HepG2 (cell line): ENCODE measurements around the gene SLC16A5. TPM values are rescaled to one million over a fixed set of nuclear protein-coding genes. Genes with fewer than 3 reads are reported as not detected.

Experiments
- ARNTL ChIP-seq: sonication (generic); formaldehyde crosslinking; IDR thresholded peaks from 2 replicates; pipeline ENCODE4 v1.4.0; 2020; ENCODE audit warnings: mild to moderate bottlenecking, missing genetic modification reagents
- CC2D1A ChIP-seq: sonication (generic); formaldehyde crosslinking; IDR thresholded peaks from 2 replicates; pipeline ENCODE4 v1.8.1; 2023; ENCODE audit warnings: mild to moderate bottlenecking, missing genetic modification reagents
- CENPT ChIP-seq: sonication (generic); formaldehyde crosslinking; IDR thresholded peaks from 2 replicates; pipeline ENCODE4 v1.8.0; 2022; ENCODE audit warnings: low read depth, mild to moderate bottlenecking, moderate library complexity, missing genetic modification reagents
- CSRNP2 ChIP-seq: sonication (generic); formaldehyde crosslinking; conservative IDR thresholded peaks from 2 replicates; pipeline ENCODE4 v1.8.0; 2022; ENCODE audit warnings: low read depth, missing genetic modification reagents
- GATAD2A ChIP-seq: IDR thresholded peaks from 2 replicates; pipeline ENCODE4 v1.6.1; 2016
- HMGA1 ChIP-seq: sonication (generic); formaldehyde crosslinking; conservative IDR thresholded peaks from 2 replicates; pipeline ENCODE4 v1.4.0; 2020; ENCODE audit warnings: missing genetic modification reagents
- PTBP1 ChIP-seq: fragments of 200-400 bp; formaldehyde crosslinking; IDR thresholded peaks from 2 replicates; pipeline ENCODE4 v1.6.1; 2018; ENCODE audit warnings: low read length, low read depth; ENCODE audit not compliant: poor library complexity, severe bottlenecking
- RFX3 ChIP-seq: IDR thresholded peaks from 2 replicates; pipeline ENCODE4 v1.6.1; 2016; ENCODE audit warnings: missing biosample characterization, missing genetic modification reagents
- RXRA ChIP-seq: sonication (generic); formaldehyde crosslinking; IDR thresholded peaks from 2 replicates; pipeline ENCODE4 v1.5.1; 2020; ENCODE audit warnings: missing genetic modification reagents
- TEF ChIP-seq: sonication (generic); formaldehyde crosslinking; IDR thresholded peaks from 2 replicates; pipeline ENCODE4 v1.5.0; 2020; ENCODE audit warnings: missing genetic modification reagents
- ZBTB3 ChIP-seq: sonication (generic); formaldehyde crosslinking; IDR thresholded peaks from 2 replicates; pipeline ENCODE4 v1.4.0; 2020; ENCODE audit warnings: low read depth, mild to moderate bottlenecking, moderate library complexity, missing genetic modification reagents, borderline replicate concordance
- ZNF251 ChIP-seq: sonication (generic); formaldehyde crosslinking; IDR thresholded peaks from 2 replicates; pipeline ENCODE4 v1.9.0; 2021; ENCODE audit warnings: mild to moderate bottlenecking, missing genetic modification reagents
- ZNF720 ChIP-seq: sonication (generic); formaldehyde crosslinking; IDR thresholded peaks from 2 replicates; pipeline ENCODE4 v1.4.0; 2020; ENCODE audit warnings: missing genetic modification reagents
- ZSCAN21 ChIP-seq: sonication (generic); formaldehyde crosslinking; IDR thresholded peaks from 2 replicates; pipeline ENCODE4 v1.8.0; 2022; ENCODE audit warnings: mild to moderate bottlenecking, missing genetic modification reagents, moderate library complexity, borderline replicate concordance
- ZSCAN22 ChIP-seq: sonication (generic); formaldehyde crosslinking; IDR thresholded peaks from 2 replicates; pipeline ENCODE4 v1.4.0; 2020; ENCODE audit warnings: mild to moderate bottlenecking, missing genetic modification reagents
- polyA plus RNA-seq, 8 experiments: library from polyadenylated mRNA; depleted of rRNA in 3 of 8; stranded (reverse) in 7 of 8; unstranded in 1 of 8; fragments of >200 nt; fragmentation: Illumina TruSeq in 4 of 8; extraction: Trizol in 4 of 8; gene quantifications; 2 replicates each; pipeline versions ENCODE4 v1.2.1 to v1.2.3, GENCODE V29; 2011 to 2016; ENCODE audit warnings: low read depth in 4 of 8, missing spikeins in 1 of 8, mixed read lengths in 1 of 8; ENCODE audit not compliant: insufficient read depth in 1 of 8
- total RNA-seq, 5 experiments: library from RNA; depleted of rRNA; stranded (reverse); fragments of >200 nt; fragmentation: Illumina TruSeq; extraction: Trizol; gene quantifications; 2 replicates each; pipeline ENCODE4 v1.2.3, GENCODE V29; 2016; ENCODE audit warnings: low read depth in 1 of 5
- TF ChIP-seq, protein P1 (sequence below): fragments of 450-650 bp; IDR thresholded peaks from 2 replicates; pipeline ENCODE4 v1.6.1; 2017; ENCODE audit warnings: mild to moderate bottlenecking
- TF ChIP-seq, protein P2 (sequence below): sonication (generic); formaldehyde crosslinking; IDR thresholded peaks from 2 replicates; pipeline ENCODE4 v1.5.0; 2020; ENCODE audit warnings: mild to moderate bottlenecking, missing genetic modification reagents
- TF ChIP-seq, protein P3 (sequence below): IDR thresholded peaks from 2 replicates; pipeline ENCODE4 v1.6.1; 2018; ENCODE audit warnings: missing genetic modification reagents
- TF ChIP-seq, protein P4 (sequence below): sonication (generic); formaldehyde crosslinking; IDR thresholded peaks from 2 replicates; pipeline ENCODE4 v1.4.0; 2020; ENCODE audit warnings: low read depth, mild to moderate bottlenecking, missing genetic modification reagents

Gene SLC16A5
- total and polyA plus RNA-seq, 2 of the 13 experiments (the other 11 are each of a cell fraction or from before 2014, with no cell fraction given), result 0.69 to 5.6 TPM

DNA sequence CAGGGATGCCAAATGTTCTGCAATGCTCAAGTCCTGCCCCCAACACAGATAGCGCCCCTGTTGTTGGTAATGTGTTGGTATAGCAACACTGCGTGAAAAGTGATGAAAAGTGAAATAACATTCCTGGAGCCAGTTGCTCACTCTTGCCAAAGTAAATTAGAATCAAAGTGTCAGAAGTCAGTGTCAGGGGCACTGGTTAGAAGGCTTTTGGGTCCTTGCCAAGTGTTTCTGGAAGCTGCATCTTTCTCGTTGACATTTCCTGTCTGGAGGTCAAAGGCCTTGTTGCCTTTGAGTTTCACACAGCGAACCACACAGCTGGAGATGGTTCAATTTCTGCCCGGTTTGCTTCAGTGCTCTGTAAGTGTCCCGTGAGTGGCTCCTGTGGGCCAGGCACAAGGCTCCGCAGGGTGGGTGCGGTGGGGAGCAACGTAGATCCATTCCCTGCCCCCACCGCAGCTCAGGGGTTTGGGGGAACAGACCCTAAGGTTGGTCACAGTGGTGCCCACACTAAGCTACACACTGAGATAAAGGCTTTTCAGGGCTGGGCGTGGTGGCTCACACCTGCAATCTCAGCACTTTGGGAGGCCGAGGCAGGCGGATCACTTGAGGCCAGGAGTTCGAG lies 3.6 kb upstream of the SLC16A5 start (continued):
- TF ChIP-seq, protein P1, sequence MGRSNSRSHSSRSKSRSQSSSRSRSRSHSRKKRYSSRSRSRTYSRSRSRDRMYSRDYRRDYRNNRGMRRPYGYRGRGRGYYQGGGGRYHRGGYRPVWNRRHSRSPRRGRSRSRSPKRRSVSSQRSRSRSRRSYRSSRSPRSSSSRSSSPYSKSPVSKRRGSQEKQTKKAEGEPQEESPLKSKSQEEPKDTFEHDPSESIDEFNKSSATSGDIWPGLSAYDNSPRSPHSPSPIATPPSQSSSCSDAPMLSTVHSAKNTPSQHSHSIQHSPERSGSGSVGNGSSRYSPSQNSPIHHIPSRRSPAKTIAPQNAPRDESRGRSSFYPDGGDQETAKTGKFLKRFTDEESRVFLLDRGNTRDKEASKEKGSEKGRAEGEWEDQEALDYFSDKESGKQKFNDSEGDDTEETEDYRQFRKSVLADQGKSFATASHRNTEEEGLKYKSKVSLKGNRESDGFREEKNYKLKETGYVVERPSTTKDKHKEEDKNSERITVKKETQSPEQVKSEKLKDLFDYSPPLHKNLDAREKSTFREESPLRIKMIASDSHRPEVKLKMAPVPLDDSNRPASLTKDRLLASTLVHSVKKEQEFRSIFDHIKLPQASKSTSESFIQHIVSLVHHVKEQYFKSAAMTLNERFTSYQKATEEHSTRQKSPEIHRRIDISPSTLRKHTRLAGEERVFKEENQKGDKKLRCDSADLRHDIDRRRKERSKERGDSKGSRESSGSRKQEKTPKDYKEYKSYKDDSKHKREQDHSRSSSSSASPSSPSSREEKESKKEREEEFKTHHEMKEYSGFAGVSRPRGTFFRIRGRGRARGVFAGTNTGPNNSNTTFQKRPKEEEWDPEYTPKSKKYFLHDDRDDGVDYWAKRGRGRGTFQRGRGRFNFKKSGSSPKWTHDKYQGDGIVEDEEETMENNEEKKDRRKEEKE, result no peak
- peak; percentile 94 for TF ChIP-seq RXRA
- TF ChIP-seq, protein P2, sequence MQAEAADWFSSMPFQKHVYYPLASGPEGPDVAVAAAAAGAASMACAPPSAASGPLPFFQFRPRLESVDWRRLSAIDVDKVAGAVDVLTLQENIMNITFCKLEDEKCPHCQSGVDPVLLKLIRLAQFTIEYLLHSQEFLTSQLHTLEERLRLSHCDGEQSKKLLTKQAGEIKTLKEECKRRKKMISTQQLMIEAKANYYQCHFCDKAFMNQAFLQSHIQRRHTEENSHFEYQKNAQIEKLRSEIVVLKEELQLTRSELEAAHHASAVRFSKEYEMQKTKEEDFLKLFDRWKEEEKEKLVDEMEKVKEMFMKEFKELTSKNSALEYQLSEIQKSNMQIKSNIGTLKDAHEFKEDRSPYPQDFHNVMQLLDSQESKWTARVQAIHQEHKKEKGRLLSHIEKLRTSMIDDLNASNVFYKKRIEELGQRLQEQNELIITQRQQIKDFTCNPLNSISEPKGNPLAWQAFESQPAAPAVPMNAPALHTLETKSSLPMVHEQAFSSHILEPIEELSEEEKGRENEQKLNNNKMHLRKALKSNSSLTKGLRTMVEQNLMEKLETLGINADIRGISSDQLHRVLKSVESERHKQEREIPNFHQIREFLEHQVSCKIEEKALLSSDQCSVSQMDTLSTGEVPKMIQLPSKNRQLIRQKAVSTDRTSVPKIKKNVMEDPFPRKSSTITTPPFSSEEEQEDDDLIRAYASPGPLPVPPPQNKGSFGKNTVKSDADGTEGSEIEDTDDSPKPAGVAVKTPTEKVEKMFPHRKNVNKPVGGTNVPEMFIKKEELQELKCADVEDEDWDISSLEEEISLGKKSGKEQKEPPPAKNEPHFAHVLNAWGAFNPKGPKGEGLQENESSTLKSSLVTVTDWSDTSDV (CRISPR knock-in tag), result no peak
- TF ChIP-seq GATAD2A (CRISPR knock-in tag), result peak; percentile 98
- no peak for TF ChIP-seq TEF (CRISPR knock-in tag)
- no peak for TF ChIP-seq ZSCAN22 (CRISPR knock-in tag)
- TF ChIP-seq CC2D1A (CRISPR knock-in tag), result no peak
- TF ChIP-seq, protein P3, sequence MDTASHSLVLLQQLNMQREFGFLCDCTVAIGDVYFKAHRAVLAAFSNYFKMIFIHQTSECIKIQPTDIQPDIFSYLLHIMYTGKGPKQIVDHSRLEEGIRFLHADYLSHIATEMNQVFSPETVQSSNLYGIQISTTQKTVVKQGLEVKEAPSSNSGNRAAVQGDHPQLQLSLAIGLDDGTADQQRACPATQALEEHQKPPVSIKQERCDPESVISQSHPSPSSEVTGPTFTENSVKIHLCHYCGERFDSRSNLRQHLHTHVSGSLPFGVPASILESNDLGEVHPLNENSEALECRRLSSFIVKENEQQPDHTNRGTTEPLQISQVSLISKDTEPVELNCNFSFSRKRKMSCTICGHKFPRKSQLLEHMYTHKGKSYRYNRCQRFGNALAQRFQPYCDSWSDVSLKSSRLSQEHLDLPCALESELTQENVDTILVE, result peak; percentile 81
- TF ChIP-seq, protein P4, sequence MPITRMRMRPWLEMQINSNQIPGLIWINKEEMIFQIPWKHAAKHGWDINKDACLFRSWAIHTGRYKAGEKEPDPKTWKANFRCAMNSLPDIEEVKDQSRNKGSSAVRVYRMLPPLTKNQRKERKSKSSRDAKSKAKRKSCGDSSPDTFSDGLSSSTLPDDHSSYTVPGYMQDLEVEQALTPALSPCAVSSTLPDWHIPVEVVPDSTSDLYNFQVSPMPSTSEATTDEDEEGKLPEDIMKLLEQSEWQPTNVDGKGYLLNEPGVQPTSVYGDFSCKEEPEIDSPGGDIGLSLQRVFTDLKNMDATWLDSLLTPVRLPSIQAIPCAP, result no peak
- peak; percentile 77; the same call in 1 of the 2 replicates for TF ChIP-seq ZBTB3 (CRISPR knock-in tag)
- peak; percentile 48; the same call in 1 of the 2 replicates for TF ChIP-seq RFX3 (CRISPR knock-in tag)
- TF ChIP-seq ARNTL (CRISPR knock-in tag), result peak; percentile 39; the same call in 1 of the 2 replicates
- TF ChIP-seq CSRNP2 (CRISPR knock-in tag), result no peak
- TF ChIP-seq ZNF720 (CRISPR knock-in tag), result no peak
- no peak for TF ChIP-seq PTBP1
- TF ChIP-seq ZSCAN21, result peak; percentile 50; the same call in 1 of the 2 replicates
- TF ChIP-seq CENPT (CRISPR knock-in tag), result no peak
- TF ChIP-seq ZNF251 (CRISPR knock-in tag), result no peak
- TF ChIP-seq HMGA1 (CRISPR knock-in tag), result no peak
